Body of pancreas (tissue), 4 donors: Measurements from ENCODE around the gene ABCC11. TPM values are rescaled to one million over a fixed set of nuclear protein-coding genes. Genes with fewer than 3 reads are reported as not detected.

ENCODE experiments used
- ATAC-seq: fragments of 150-250 bp; one replicate; pipeline ENCODE4 v1.9.1; 2016
- DNase-seq, 4 donors: peaks; one replicate each; pipeline ENCODE4 v3.0.0-alpha.2; 2019
- H3K27ac ChIP-seq, 4 donors: fragments of 200-600 bp; sonication (generic); 1 replicate in 3 of 4; 2 replicates in 1 of 4; pipeline versions ENCODE4 v1.5.1 to v1.6.1; 2016 to 2019; ENCODE audit warnings: mild to moderate bottlenecking in 1 of 4, mixed read lengths in 1 of 4, moderate library complexity in 1 of 4
- H3K27me3 ChIP-seq, 2 donors: fragments of 200-600 bp; sonication (generic); one replicate each; pipeline ENCODE4 v1.6.0; 2016; ENCODE audit warnings: mild to moderate bottlenecking in 1 of 2
- H3K36me3 ChIP-seq, 2 donors: fragments of 200-600 bp; sonication (generic); replicated peaks in 1 of 2; 2 replicates each; pipeline ENCODE4 v1.5.1; 2016; ENCODE audit warnings: low read depth in 2 of 2; ENCODE audit not compliant: insufficient read depth in 1 of 2
- H3K4me1 ChIP-seq: fragments of 200-600 bp; sonication (generic); one replicate; pipeline ENCODE4 v1.6.0; 2016
- H3K4me3 ChIP-seq, 2 donors: fragments of 200-600 bp; sonication (generic); 1 replicate in 1 of 2; 2 replicates in 1 of 2; pipeline ENCODE4 v1.5.1; 2016 to 2019
- H3K9me3 ChIP-seq, 3 donors: fragments of 200-600 bp; sonication (generic); 1 replicate in 2 of 3; 2 replicates in 1 of 3; pipeline ENCODE4 v1.5.1; 2016
- CTCF ChIP-seq, 7 experiments: fragments of 450-650 bp in 4 of 7; fragments of 200-600 bp in 3 of 7; sonication (generic) in 3 of 7; IDR thresholded peaks; one replicate each; pipeline ENCODE4 v1.5.1; 2016 to 2019; ENCODE audit warnings: antibody characterized with exemption in 7 of 7
- POLR2A ChIP-seq, 3 donors: fragments of 450-650 bp; IDR thresholded peaks; one replicate each; pipeline ENCODE4 v1.6.1; 2016; ENCODE audit warnings: antibody characterized with exemption in 3 of 3, mild to moderate bottlenecking in 2 of 3
- WGBS, 2 donors: methylation state at CpG; one replicate each; pipeline ENCODE4 v1.1.5; 2017; 5-methylcytosine and 5-hydroxymethylcytosine counted together
- intact Hi-C: fragments of 100-400 bp; cut with DNase I; formaldehyde crosslinking; loops from one replicate; pipeline ENCODE4 v1.15.1; 2023
- total RNA-seq, 2 donors: library from RNA; depleted of rRNA; stranded (reverse); fragments of >200 nt; gene quantifications; one replicate each; pipeline ENCODE4 v1.1.0, GENCODE V29; 2016

The ABCC11 gene
- total RNA-seq, 2 donors from 2014 or later, result 0.52 TPM; not detected in 1

DNA sequence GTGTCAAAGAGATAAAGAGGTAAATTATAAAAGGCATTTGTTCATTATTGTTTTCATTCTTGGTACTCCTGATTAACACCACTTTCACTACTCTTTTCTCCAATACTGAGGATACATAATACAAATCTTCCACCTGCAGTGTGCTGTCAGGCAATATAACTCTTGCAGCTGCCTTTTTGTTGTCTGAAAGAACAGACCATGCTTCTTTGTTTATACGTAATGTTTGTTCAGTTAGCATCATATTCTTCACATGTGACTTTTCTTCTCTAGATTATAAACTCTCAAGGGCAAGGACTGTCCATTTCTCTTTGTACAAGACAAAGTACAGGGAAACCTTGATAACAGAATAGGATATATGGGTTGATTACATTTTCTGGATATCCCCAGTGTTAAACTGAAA, 14.2 kb upstream of the ABCC11 start:
- DNase-seq, result no peak
- no peak for TF ChIP-seq CTCF (IDR thresholded peaks at IDR 0.05)
- no peak for TF ChIP-seq POLR2A (IDR thresholded peaks at IDR 0.05)
- ATAC-seq, result no peak
- intact Hi-C loops, result no loop called here
- no peak overlapping the region for H3K27ac ChIP-seq
- 92 to 100% methylated on average over 1 of the region's 1 CpG for WGBS, 2 donors
- no peak overlapping the region for H3K4me3 ChIP-seq
- H3K36me3 ChIP-seq, result peaks cover 0 to 28% of the 10 kb centered on the region in 2 donors
- H3K27me3 ChIP-seq, result no peaks in the 10 kb centered on the region
- peaks cover 2% of the 10 kb centered on the region for H3K4me1 ChIP-seq
- no peaks in the 10 kb centered on the region for H3K9me3 ChIP-seq

DNA sequence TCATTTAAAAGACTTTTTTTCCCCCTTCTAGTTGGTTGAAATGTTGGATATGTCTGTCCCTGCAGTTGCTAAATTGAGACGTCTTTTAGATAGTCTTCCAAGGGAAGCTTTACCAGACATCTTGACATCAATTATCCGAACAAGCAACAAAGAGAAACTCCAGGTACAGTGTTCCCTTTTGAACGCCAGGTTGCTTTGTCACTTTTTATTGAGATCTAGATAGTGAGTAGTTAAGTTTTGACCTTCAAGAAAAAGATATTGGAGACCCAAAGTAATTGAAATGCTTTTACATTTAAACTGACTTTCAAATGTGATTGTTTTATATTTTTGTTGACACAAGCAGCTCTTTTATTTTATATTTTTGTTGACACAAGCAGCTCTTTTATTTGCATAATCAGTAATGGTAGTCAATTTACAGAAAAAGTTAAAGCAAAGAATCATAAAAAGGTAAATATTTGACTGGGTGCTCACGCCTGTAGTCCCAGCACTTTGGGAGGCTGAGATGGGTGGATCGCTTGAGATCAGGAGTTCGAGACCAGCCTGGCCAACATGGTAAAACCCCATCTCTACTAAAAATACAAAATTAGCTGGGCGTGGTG, 9.3 kb upstream of the ABCC11 start:
- Histone ChIP-seq H3K4me3 (no peak overlapping the region), H3K9me3 (no peaks in the 10 kb centered on the region), H3K36me3 (peaks cover 0 to 15% of the 10 kb centered on the region in 2 donors), H3K27me3 (no peaks in the 10 kb centered on the region), H3K4me1 (peaks cover 20% of the 10 kb centered on the region), H3K27ac (no peak overlapping the region)
- DNase-seq, result no peak
- no peak for ATAC-seq
- WGBS, 2 donors, result 75 to 77% methylated on average over 7 of the region's 7 CpGs
- TF ChIP-seq CTCF (IDR thresholded peaks at IDR 0.05) (no peak), POLR2A (IDR thresholded peaks at IDR 0.05) (no peak)
- intact Hi-C loops, result no loop called here

GRCh38 chr16:48252013-48252412, 4.7 kb upstream of the ABCC11 start:
- peak; percentile 64 for ATAC-seq
- intact Hi-C loops, result no loop called here
- H3K4me1 ChIP-seq, result peaks cover 46% of the 10 kb centered on the region
- no peaks in the 10 kb centered on the region for H3K9me3 ChIP-seq
- WGBS, 2 donors, result 17 to 29% methylated on average over 5 of the region's 5 CpGs
- peak in 3 of 4 donors; percentile 24 to 31 (median 26) for DNase-seq
- TF ChIP-seq POLR2A (IDR thresholded peaks at IDR 0.05), result no peak
- no peak for TF ChIP-seq CTCF (IDR thresholded peaks at IDR 0.05)
- no peaks in the 10 kb centered on the region for H3K27me3 ChIP-seq
- no peak overlapping the region for H3K4me3 ChIP-seq
- H3K36me3 ChIP-seq, result peaks cover 0 to 6% of the 10 kb centered on the region in 2 donors
- H3K27ac ChIP-seq, result peak overlapping the region in 3 of 4 donors; percentile 13 to 57 (median 36)

DNA sequence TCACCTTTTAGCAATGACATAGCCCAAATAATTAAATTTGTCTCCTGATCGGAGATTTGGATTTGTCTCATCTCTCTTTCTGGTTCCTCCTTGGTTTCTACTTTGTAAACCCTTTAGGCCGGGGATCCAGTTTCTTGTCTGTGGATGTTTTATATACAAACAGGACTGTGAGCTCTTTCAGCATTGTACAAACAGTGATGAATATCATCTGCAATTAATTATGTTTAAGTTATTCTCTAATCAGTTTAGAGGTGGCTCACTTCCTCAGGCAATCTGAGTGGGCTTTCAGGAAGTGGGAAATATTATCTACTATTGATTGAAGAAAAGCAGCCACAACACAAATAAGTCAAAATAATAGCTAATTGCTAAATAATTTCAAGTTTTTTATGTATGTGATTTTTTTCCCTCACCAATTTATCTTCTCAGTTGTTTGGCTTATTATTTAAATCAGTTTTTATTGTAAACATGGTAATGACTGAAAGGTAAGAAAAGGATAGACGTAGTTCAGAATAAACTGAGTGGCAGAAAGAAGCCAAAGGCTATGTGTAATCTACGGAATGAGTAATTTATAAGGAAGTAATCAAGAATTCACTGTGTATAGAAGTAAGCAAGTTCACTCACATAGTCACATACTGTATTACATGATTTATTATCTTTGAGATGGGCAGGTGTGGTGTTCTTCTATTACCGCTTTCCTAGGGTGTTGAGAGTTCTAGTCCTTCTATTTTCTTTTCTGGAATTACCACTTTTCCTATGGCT, 3.4 kb upstream of the ABCC11 start:
- Histone ChIP-seq H3K36me3 (peaks cover 0 to 6% of the 10 kb centered on the region in 2 donors), H3K27ac (peak overlapping the region in 1 of 4 donors; percentile 57), H3K4me3 (no peak overlapping the region), H3K27me3 (no peaks in the 10 kb centered on the region), H3K9me3 (no peaks in the 10 kb centered on the region), H3K4me1 (peaks cover 49% of the 10 kb centered on the region)
- TF ChIP-seq CTCF (IDR thresholded peaks at IDR 0.05), result no peak
- no peak for TF ChIP-seq POLR2A (IDR thresholded peaks at IDR 0.05)
- peak; percentile 55 for ATAC-seq
- intact Hi-C loops, result no loop called here
- no peak for DNase-seq
- 65% methylated on average over 5 of the region's 5 CpGs for WGBS, 2 donors
